Measurements from ENCODE around the gene DENND1A.

- no peak for TF ChIP-seq POLR2AphosphoS5 (IDR thresholded peaks at IDR 0.05)
- no peak for TF ChIP-seq CTCF (IDR thresholded peaks at IDR 0.05)
- no peak for TF ChIP-seq EP300 (IDR thresholded peaks at IDR 0.05)
Observed at GRCh38 chr9:123411191-123411590, 518.7 kb downstream of the DENND1A start.
